ENCODE results near the gene ITGA4.

DNA sequence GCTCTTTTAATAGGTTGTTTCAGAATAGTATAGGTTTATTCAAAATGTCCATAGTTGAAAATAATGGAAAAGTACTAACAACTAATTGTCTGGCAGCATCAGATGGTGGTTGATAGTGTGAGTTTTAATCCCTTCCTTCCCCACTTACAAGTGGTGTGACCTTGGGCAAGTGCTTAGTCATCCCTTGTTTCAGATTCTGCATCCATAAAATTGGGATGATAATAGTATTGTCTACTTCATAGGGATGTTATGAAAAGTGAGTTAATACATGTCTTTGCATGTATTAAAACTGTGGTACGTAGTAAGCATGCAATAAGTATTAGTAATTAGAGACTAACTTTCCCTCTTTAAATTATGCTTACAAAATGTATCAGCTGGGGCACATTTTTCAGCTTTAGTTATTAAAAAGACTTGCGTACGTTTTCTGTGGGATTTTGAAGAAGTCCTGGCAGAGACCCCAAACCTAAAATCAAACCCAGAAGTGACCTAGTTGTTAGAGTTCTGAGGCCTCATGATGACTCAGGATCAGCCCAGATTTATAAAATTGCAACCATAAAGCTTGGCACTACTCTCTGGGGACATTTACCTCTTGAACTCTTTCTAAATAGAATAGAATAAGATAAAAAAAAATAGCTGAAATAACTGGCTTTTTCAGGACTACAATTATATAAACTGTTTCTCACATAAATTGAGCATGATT is 8.6 kb downstream of the ITGA4 start:
- TF ChIP-seq EP300 (IDR thresholded peaks at IDR 0.05) = no peak
- TF ChIP-seq, protein P1, sequence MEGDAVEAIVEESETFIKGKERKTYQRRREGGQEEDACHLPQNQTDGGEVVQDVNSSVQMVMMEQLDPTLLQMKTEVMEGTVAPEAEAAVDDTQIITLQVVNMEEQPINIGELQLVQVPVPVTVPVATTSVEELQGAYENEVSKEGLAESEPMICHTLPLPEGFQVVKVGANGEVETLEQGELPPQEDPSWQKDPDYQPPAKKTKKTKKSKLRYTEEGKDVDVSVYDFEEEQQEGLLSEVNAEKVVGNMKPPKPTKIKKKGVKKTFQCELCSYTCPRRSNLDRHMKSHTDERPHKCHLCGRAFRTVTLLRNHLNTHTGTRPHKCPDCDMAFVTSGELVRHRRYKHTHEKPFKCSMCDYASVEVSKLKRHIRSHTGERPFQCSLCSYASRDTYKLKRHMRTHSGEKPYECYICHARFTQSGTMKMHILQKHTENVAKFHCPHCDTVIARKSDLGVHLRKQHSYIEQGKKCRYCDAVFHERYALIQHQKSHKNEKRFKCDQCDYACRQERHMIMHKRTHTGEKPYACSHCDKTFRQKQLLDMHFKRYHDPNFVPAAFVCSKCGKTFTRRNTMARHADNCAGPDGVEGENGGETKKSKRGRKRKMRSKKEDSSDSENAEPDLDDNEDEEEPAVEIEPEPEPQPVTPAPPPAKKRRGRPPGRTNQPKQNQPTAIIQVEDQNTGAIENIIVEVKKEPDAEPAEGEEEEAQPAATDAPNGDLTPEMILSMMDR (IDR thresholded peaks at IDR 0.05) = no peak

Data from ovary (tissue), 3 donors.